GM19467 (cell line): ENCODE measurements around the gene GZMB.
"Not testable (repeated sequence)": the region's sequence is repeated elsewhere in the genome, so short reads cannot be mapped to it uniquely, and the experiment has no call there.

Source experiments
- ATAC-seq: cut with Tn5 transposase; IDR thresholded peaks from one replicate; pipeline ENCODE4 v1.9.1; 2021; ENCODE audit warnings: mild to moderate bottlenecking, moderate library complexity; ENCODE audit not compliant: unreplicated experiment

The GZMB gene, protein sequence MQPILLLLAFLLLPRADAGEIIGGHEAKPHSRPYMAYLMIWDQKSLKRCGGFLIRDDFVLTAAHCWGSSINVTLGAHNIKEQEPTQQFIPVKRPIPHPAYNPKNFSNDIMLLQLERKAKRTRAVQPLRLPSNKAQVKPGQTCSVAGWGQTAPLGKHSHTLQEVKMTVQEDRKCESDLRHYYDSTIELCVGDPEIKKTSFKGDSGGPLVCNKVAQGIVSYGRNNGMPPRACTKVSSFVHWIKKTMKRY

DNA sequence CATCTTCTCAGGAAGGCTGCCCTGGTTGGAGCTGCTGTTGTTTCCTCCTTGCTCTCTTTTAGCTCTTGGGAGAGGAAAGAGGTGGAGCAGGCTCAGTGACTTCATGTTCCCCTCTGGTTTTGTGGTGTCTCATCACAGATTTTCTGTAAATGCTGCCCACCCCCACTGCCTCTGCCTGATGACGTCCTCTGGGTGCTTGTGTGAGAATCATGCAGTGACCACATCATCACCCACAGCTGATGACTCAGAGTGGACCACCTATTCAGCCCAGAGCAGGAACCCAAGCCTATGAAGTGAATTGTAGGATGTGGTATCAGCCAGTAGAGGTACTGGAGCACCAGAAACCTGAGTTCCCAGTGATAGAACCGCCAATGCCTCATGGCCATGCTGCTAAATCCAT is at the start of gene GZMB:
Gene GZMB, minus strand, starts transcription at position 33 of the 400 bp plus-strand sequence. Its CDS starts 30 bp downstream, at position 3.
- ATAC-seq = no peak

DNA sequence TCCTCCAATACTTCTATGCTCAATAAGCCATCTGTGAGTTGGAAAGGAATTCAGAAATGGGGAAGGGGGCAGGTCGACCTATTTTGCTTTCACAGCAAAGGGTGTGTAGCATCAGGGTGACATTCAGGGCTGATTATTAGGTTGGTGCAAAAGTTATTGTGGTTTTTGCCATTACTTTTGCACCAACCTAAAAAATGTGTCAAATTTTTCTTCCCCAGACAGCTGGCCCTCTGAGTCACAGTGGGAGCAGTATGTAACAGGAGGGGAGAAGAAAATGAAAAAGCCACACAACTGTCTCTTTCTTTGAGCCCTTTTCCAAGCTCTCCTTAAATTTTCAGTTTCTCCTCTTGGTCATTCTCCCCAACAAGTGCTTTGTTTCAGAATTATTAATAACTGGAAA is 47.1 kb upstream of the GZMB start:
- no peak for ATAC-seq

DNA sequence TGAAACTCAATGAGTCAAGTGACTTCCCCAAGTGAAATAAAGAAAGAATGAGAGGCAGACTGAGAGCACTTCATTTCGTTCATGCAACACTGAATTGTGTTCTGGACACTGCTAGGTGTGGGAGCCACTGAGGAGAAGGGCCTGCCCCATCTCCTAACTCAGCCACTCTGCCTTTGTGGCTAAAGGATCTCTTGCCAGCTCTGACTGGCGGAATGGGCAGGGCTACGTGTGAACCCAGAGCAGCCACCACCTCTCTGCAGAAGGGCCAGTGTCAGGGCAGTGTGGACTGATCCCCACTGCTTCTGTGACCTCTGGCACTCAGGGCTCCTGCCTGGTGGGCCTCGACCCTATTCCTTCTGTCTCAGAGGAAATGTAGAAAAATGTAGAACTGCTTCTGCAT is 46.5 kb upstream of the GZMB start:
- ATAC-seq = no peak

DNA sequence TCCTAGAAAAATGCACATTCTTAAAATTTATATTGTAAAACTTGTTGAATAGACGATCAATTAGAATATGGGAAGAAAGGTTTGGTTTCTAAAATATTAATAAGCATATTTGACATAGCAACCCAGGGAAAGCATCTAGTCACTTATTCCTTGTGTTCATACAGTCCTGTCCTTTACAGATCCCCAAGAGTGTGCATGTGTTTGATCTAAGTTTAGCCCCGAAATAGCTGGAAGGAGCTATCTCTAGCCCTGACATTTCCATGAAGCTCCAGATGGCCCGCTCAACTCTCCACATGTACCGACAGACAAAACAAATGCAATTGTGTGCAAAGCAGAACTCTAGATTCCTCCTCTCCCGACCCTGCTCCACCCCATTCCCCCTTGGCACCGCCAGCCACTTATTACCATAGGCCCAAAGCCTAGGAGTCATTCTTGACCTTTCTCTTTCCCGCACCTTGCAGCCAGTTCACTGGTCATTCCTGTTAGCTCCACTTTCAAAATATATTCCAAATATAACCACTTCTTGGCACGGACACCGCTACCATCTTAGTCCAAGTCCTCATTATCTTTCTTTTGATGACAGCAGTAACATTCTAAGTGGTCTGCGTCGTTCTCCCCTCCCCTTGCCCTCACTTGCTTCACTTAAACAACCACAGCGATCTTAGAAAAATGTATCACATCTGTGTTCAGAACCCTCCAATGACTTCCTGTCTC is 45.4 kb upstream of the GZMB start:
- no peak for ATAC-seq

DNA sequence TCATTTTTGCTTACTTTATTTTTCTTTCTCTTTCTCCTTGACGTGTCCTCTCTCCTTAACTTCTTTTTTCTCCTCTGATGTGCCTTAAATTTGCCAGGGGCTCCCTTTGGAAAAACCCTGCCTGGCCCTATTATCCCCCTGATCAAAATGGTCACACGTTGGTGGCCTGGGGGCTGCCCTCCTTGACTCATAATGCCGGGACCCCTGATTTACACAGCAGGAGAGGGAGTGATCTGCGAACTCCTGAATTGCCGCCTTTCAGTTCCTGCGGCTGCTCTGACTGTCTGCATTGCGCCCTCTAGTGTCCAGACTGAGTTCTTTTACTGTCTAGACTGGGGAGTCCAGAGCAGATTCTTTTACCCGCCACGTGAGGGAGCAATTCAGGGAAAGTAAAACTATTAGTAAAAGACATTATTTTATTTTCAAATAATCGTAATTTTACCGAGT is 44.8 kb upstream of the GZMB start:
- peak; percentile 70 for ATAC-seq

DNA sequence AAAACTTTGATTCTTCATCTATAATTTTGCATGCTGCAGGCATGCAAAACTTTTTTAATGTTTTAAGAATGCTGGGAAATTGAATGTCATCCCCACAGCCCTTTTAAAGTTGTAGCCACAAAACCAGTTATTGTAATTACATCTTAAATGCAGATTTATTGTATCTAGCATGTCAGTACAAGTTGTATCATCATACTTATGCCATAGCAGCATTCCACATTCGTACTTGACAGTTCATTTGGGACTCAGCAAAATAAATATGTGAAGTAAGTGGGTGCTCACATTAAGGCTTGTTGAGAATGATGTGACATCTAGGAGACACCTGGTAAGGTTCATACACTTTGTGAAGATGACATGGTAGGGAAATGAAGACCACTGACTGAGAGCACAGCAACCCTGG is 44.0 kb upstream of the GZMB start:
- no peak for ATAC-seq

DNA sequence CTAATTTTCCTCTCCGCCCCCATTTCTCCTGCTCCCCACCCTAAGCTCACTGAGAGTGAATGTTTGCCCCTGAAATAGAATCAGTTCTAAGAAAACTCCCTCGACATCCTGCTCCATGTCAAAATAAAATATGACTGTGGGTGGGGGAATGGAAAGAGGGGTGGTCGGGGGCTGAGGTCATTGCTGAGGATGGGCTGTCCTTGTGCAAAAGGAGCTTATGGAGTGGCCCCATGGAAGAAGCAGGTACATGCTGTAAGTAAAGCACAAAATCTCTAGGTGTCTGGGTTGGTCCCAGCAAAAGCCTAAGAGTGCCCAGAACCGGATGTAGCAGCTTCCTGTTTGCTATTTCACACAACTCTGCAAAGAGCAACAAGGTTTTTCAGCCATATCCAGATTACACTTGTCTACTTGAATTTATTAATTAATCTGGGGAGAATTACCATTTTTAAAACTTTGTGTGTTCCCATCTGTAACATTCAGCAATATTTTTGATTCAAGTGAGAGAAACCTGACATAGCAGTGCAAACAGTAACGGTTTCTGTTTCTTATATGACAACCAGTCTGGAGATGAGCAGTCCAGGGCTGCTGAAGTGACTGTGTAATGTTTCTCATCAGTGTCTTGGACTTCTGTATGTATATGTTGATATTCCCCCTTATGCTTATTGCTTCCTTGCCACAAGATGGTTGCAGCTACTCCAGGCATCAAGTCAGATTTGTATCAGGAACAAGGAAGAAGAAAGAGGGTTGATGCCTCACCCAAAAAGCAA is 40.4 kb upstream of the GZMB start:
- ATAC-seq = peak; percentile 59

DNA sequence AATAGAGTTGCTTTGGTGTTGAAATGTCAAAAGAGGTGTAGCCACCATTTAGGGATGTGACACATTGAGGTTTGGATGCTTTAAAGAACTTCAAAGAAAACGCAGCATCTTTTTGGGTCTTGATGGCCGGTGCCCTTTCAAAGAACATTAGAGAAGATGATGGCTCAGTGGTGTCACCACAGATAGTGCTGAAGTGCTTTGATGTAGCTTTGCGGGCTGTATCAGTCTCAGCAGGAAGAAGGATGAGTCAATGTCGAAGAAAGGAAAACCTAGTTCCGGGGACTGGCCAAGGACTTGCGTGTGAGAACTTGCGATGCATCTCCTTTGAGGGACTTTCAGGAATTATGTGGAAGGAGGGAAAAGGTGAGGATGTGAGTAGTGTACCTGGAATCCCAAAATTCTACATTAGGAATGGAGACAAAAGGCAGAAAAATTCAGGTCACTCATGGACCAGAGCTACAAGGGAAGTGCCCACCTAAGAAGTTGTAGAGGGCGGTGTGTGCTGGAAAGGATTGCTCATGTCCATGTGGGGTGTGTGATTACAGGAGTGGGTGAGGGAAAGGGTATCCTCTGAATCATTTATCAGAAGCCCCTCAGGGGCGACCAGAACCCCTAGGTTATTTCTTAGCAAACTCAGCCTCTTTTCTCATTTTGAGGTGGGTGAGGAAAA is 39.7 kb upstream of the GZMB start:
- ATAC-seq = peak; percentile 41

DNA sequence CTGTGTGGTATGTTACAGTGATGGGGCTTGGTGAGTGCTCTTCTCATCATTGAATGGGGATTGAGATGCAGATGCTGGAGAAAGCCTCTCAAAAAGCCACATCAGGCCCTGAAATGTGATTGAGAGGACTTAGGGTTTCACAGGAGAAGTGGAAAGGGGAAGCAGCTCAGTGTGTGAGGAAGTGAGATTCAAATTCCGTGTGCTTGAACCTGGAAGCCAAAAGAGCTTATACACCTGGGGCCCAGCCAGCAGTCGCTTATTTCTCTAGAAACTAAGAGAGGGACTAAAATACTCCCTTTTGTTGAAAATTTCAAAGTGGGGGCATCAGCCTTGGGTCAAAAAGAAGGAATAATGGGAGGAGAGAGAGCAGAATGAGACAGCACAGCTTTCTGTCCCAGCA is 39.1 kb upstream of the GZMB start:
- ATAC-seq = peak; percentile 40

DNA sequence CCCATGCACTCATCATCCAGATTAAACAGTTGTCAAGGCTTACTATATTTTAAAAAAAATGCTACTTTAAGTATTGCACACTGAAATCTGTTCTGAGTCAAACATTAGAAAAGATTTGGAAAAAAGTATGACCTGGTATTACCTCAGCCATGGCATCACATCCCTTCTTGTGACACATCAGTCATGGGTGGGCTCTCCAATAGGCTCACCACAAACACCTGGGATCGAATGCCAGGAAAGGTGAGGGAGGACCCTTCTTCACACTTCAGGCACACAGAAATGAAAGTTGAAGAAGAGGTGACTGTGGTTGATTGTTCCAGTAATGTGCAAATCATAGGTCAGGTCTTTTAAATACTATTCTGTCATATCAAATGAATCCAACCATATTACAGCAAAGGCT is 36.6 kb upstream of the GZMB start:
- no peak for ATAC-seq

DNA sequence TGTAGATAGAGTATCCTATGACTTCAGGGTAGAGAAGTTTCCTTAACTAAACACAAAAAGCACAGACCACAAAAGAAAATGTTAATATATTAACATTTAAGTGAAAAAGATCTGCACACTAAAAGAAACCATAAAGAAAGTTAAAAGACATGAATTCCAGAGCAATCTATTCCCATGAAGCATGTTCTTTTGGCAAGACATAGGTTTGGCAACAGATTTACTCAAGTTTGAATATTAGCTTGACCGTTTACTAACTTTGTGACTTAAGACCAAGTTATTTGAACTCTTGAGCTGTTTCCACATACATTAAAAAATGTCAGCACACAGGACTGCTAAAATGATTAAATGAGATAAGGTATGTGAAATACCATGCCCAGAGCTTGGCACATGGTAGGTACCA is 35.7 kb upstream of the GZMB start:
- ATAC-seq = no peak

DNA sequence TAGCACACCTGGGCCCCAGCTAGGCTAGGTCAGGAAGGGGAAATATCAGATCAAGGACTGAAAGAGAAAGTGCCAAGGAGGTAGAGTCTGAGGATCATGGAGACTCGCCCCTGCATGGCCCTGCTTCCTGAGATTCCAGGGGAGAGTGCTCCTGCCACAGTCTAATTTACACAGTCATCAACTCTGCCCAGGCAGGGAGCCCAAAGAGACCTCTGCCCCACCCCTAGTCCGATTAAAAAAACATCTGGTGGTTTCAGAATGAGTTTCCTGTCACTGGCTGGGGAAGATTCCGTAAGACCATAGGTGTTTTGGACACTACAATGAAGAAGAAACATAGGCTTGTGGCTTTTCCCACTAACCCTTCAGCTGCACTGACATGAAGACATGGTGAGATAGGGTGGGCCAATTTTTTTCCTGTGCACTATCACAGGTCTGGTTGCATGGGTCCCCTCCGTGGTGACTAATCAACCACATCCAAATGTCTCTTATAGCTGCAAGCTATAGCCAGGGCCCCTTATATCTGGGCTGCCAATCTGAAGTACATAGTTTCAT is 31.5 kb upstream of the GZMB start:
- peak; percentile 94 for ATAC-seq

DNA sequence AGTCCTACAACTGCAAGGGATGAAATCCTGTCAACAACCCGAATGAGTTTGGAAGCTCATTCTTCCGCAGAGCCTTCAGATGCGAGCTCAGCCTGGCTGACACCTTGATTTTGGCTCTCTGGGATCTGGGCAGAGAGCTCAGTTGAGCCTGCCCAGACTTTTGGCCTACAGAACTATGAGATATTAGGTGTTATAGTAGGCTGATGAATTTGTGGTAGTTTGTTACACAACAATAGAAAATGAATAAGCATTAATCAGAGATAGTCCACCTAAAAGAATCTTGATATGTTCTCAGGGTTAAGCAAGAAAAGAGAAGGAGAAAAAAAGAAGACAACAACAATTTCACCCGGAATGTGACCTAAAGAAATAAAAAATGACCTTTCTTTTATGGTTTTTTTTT is 30.4 kb upstream of the GZMB start:
- no peak for ATAC-seq

DNA sequence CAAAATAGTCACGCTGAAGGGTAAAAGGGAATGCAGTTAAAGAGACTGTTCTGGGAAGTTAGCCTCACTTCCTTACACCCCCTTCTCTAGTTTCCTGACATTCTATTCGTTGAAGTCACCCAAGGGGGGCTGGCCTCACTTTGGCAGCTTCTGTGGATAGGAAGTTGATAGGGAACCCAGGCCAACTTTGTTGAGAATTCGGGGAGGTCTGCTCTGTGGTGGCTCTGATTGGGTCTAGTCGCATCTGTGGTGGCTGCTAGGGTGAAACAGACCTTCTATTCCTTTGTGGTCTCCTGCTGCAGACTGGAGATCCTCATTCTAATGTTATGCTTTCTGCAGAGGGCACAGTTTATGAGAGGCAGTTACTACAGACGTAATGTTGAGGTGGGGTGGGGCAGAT is 28.8 kb upstream of the GZMB start:
- ATAC-seq = no peak

DNA sequence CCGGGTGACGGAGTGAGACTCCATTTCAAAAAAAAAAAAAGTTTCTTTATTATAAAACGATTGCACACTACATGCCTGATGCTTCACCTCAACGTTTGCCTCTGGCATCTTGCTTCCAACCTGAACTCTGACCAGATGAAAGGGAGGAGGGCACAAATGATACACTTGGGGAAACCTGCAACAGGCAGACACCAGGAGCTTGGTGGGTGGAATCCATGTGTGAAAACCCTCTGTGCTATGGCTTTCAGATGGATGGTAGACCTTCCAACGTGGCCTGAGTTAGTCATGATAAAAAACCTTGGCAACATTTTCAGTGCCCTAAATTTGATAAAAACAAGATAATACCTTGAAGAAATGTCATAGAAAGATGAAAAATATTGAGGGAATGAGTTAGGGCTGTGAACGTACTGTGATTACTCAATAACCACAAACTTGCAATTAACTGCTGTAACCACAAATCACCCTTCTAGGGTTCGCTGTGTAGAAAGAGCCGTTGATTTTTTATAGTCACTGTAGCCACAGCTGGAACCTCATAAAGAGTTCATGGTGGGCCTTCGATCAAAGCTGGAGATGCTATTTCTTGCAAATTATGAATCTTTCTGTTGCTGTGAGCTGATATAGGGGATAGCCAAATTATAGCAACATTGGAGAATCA is 26.1 kb upstream of the GZMB start:
- no peak for ATAC-seq

DNA sequence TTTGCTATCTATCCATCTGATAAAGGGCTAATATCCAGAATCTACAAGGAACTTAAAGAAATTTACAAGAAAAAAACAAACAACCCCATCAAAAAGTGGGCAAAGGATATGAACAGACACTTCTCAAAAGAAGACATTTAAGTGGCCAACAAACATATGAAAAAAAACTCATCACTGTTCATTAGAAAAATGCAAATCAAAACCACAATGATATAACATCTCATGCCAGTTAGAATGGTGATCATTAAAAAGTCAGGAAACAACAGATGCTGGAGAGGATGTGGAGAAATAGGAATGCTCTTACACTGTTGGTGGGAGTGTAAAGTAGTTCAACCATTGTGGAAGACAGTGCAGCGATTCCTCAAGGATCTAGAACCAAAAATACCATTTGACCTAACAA is 14.4 kb upstream of the GZMB start:
- ATAC-seq = not testable (repeated sequence)

DNA sequence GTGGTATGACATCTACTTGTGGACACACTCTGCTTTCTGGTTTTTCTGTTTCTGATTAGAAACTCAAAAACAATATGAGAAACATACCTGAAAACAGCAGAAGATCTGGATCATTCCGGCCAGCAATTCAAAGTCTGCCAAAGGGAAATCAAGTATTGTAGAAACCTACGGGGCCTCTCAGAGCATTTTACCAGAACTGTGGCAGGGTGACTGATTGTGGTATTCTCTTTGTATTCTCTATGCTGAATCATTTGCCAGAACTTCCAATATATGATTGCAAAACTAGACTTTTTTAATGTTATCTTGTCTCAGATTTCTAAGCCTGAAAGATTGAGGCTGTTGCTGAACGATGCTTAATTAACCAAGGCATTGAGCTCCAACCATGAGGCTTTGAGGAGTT is 5.9 kb upstream of the GZMB start:
- no peak for ATAC-seq

DNA sequence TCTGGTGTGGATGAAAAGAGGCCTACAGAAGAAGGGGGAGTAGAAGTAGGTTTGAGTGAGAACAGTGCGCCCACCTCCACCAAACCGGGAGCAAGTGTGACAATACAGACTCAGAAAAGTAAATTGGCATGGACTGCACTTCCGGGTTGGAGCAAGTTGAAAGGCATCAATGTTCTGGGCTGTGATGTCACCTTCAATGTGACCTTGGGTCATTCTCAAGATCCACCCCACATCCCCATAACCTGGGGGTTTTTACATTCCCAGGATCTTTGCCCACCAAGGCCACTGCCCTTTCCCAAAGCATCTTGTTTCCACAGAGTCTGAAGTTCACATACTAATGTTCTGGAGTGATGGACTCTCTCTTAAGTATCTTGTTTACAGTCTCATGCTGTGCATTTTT is 5.3 kb upstream of the GZMB start:
- no peak for ATAC-seq

DNA sequence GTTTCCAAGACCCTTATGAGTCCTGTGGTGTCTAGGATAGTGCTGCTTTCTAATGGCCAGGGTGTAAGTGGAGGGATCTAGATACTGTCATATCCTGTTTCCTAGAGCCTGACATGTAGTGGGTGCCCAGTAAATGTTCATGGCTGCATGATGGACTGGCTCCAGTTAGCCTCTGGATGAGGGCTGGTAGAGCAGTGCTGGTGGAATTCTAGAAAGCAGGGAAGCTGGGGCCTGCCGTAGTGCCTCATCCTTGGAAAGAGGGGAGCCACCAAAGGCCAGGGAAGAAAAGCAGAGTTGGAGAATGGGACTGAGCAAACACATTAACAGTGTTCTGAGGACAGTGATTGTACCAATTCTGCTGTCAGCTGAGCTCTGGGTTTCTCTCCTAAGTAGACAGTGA is 637 bp downstream of the GZMB start:
- no peak for ATAC-seq

DNA sequence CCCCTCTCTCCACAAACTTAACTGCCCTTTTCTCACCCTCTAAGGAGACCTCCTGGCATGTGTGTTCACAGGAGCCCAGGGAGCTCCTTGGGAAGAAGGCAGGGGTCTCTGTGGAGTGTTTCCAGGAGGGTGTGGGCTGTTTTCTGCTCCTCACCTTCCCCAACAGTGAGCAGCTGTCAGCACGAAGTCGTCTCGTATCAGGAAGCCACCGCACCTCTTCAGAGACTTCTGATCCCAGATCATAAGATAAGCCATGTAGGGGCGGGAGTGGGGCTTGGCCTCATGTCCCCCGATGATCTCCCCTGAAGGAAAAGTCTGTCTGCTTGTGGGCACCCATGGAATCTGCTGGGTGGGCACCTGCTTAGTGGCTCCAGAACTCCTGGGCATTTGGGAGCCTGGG is 1.2 kb downstream of the GZMB start:
- ATAC-seq = no peak

DNA sequence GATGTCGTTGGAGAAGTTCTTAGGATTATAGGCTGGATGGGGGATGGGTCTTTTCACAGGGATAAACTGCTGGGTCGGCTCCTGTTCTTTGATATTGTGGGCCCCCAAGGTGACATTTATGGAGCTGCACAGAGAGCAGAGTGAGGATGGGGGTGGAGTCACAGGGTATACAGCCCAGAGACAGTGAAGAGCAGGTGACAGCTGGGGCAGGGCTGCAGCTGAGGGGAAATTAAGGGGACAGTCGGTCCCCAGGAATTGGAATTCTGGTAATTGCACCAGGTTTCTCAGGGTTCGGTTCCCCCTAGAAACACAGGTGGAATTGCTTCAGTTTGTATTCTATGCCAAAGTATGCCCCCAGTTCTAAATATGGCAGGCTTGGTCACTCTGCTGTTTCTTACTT is 1.7 kb downstream of the GZMB start:
- ATAC-seq = no peak
